HCT116 (cell line): Measurements from ENCODE around the gene TMEM176B. TPM values are rescaled to one million over a fixed set of nuclear protein-coding genes. Genes with fewer than 3 reads are reported as not detected.

Experiments used
- ATAC-seq: fragments of 200-7000 bp; cut with Tn5 transposase; 2 replicates; pipeline ENCODE4 v1.9.1; 2020; ENCODE audit warnings: mild to moderate bottlenecking, moderate library complexity
- BruUV-seq: library from RNA; stranded (reverse); fragments of 400-500 nt; replicated peaks from 2 replicates; lab custom pipeline; 2021; lab: Mats Ljungman, UMichigan
- CTCF ChIA-PET: fragments of 300-600 bp; sonication (Branson Sonifier 250); formaldehyde crosslinking; loops from one replicate; lab custom pipeline; 2021; ENCODE audit warnings: antibody characterized with exemption; lab: Charles Lee
- POLR2A ChIA-PET: fragments of 300-600, 350-600 bp; sonication (Branson Sonifier 250); formaldehyde crosslinking; loops from one replicate; lab custom pipeline; 2021; ENCODE audit warnings: antibody characterized with exemption; lab: Charles Lee
- RAD21 ChIA-PET, 2 experiments: fragments of 300-600 bp; sonication (Branson Sonifier 250); formaldehyde crosslinking; loops; one replicate each; lab custom pipeline; 2023; ENCODE audit warnings: low total read pairs in 2 of 2; ENCODE audit not compliant: uncharacterized antibody in 2 of 2, unreplicated experiment in 2 of 2, low non-redundant PET in 1 of 2; lab: Charles Lee
- DNase-seq: peaks from one replicate; pipeline ENCODE4 v3.0.0-alpha.2; 2010; ENCODE audit warnings: low read depth, low spot score
- H2AFZ ChIP-seq: fragments of 200-600 bp; shearing (Covaris generic), sonication (generic); 2 replicates; pipeline ENCODE4 v1.6.1; 2017; ENCODE audit warnings: low read depth, mixed run types, mixed read lengths, antibody characterized with exemption, low read length; ENCODE audit not compliant: poor library complexity, severe bottlenecking
- H3K27ac ChIP-seq: 2 replicates; pipeline ENCODE4 v1.5.1; 2012; ENCODE audit warnings: low read depth, low read length
- H3K27me3 ChIP-seq: fragments of 200-600 bp; sonication (generic); 2 replicates; pipeline ENCODE4 v1.6.1; 2016; ENCODE audit warnings: mixed run types, low read length, mixed read lengths; ENCODE audit not compliant: insufficient read depth
- H3K36me3 ChIP-seq, 2 experiments: fragments of 200-500 bp in 1 of 2; fragments of 200-600 bp in 1 of 2; sonication (Bioruptor generic) in 1 of 2; sonication (generic) in 1 of 2; 2 replicates each; pipeline versions ENCODE4 v1.5.1 to v1.6.1; 2014 to 2016; ENCODE audit warnings: low read length in 2 of 2, inconsistent platforms in 1 of 2, mixed read lengths in 1 of 2, mixed run types in 1 of 2; ENCODE audit not compliant: insufficient read depth in 2 of 2, control insufficient read depth in 1 of 2
- H3K4me1 ChIP-seq, 2 experiments: fragments of 200-600 bp in 1 of 2; sonication (generic) in 1 of 2; 2 replicates each; pipeline versions ENCODE4 v1.5.1 to v1.6.1; 2012 to 2017; ENCODE audit warnings: low read length in 2 of 2, inconsistent platforms in 1 of 2, mild to moderate bottlenecking in 1 of 2, mixed read lengths in 1 of 2, mixed run types in 1 of 2, moderate library complexity in 1 of 2; ENCODE audit not compliant: insufficient read depth in 2 of 2, control insufficient read depth in 1 of 2
- H3K4me2 ChIP-seq: fragments of 200-600 bp; sonication (generic); 2 replicates; pipeline ENCODE4 v1.6.1; 2017; ENCODE audit warnings: mixed run types, low read length, mixed read lengths
- H3K4me3 ChIP-seq, 2 experiments: fragments of 200-600 bp in 1 of 2; sonication (generic) in 1 of 2; replicated peaks in 1 of 2; 2 replicates each; pipeline ENCODE4 v1.5.1; 2011 to 2016; ENCODE audit warnings: low read length in 2 of 2, control low read depth in 1 of 2, low read depth in 1 of 2, mild to moderate bottlenecking in 1 of 2, mixed read lengths in 1 of 2, mixed run types in 1 of 2
- H3K79me2 ChIP-seq: fragments of 200-600 bp; sonication (generic); 2 replicates; pipeline ENCODE4 v1.6.1; 2017; ENCODE audit warnings: mild to moderate bottlenecking, mixed run types, low read length, moderate library complexity, mixed read lengths; ENCODE audit not compliant: insufficient read depth
- H3K9ac ChIP-seq: fragments of 200-600 bp; sonication (generic); 2 replicates; pipeline ENCODE4 v1.6.1; 2016; ENCODE audit warnings: low read length, mixed read lengths
- H3K9me2 ChIP-seq: fragments of 200-600 bp; sonication (generic), shearing (Covaris generic); 2 replicates; pipeline ENCODE4 v1.6.1; 2017; ENCODE audit warnings: mixed run types, mild to moderate bottlenecking, moderate library complexity; ENCODE audit not compliant: insufficient read depth
- H3K9me3 ChIP-seq, 2 experiments: fragments of 200-500 bp in 1 of 2; fragments of 200-600 bp in 1 of 2; sonication (Bioruptor generic) in 1 of 2; sonication (generic) in 1 of 2; 2 replicates each; pipeline ENCODE4 v1.6.1; 2014 to 2017; ENCODE audit warnings: low read length in 2 of 2, mixed read lengths in 2 of 2, inconsistent platforms in 1 of 2, low read depth in 1 of 2, mild to moderate bottlenecking in 1 of 2, mixed run types in 1 of 2, moderate library complexity in 1 of 2; ENCODE audit not compliant: control insufficient read depth in 1 of 2, insufficient read depth in 1 of 2
- H4K20me1 ChIP-seq: fragments of 200-600 bp; sonication (generic), shearing (Covaris generic); 2 replicates; pipeline ENCODE4 v1.6.1; 2017; ENCODE audit warnings: mixed run types, mild to moderate bottlenecking, moderate library complexity; ENCODE audit not compliant: insufficient read depth
- CTCF ChIP-seq, 3 experiments: fragments of 200-600 bp in 1 of 3; sonication (generic) in 1 of 3; IDR thresholded peaks in 2 of 3; conservative IDR thresholded peaks in 1 of 3; 2 replicates each; pipeline ENCODE4 v1.5.1; 2012 to 2017; ENCODE audit warnings: low read depth in 2 of 3, low read length in 2 of 3, antibody characterized with exemption in 1 of 3, borderline replicate concordance in 1 of 3, control low read depth in 1 of 3, mild to moderate bottlenecking in 1 of 3, mixed read lengths in 1 of 3, mixed run types in 1 of 3, moderate library complexity in 1 of 3; ENCODE audit not compliant: insufficient read depth in 1 of 3
- EGR1 ChIP-seq: IDR thresholded peaks from 2 replicates; pipeline ENCODE4 v1.6.1; 2012; ENCODE audit warnings: low read depth
- EZH2 ChIP-seq: fragments of 200-600 bp; sonication (generic); IDR thresholded peaks from 2 replicates; pipeline ENCODE4 v1.6.1; 2017; ENCODE audit warnings: antibody characterized with exemption, mixed run types
- FOSL1 ChIP-seq: IDR thresholded peaks from 2 replicates; pipeline ENCODE4 v1.6.1; 2012; ENCODE audit warnings: low read depth
- RAD21 ChIP-seq: IDR thresholded peaks from 2 replicates; pipeline ENCODE4 v1.6.1; 2012; ENCODE audit warnings: low read depth, mild to moderate bottlenecking
- SRF ChIP-seq: IDR thresholded peaks from 2 replicates; pipeline ENCODE4 v1.6.1; 2012; ENCODE audit warnings: low read depth
- TCF7L2 ChIP-seq: IDR thresholded peaks from 2 replicates; pipeline ENCODE4 v1.7.0; 2011; ENCODE audit warnings: borderline replicate concordance, inconsistent platforms; ENCODE audit not compliant: insufficient read depth, insufficient read length; ENCODE audit errors: extremely low read depth
- YY1 ChIP-seq: IDR thresholded peaks from 2 replicates; pipeline ENCODE4 v1.6.1; 2011; ENCODE audit warnings: low read length, low read depth, moderate library complexity, mild to moderate bottlenecking; ENCODE audit not compliant: insufficient replicate concordance; ENCODE audit errors: extremely low read depth
- intact Hi-C: fragments of 100-400 bp; cut with micrococcal nuclease; formaldehyde crosslinking; loops from 2 replicates; pipeline ENCODE4 v1.10.0; 2022
- total RNA-seq: library from RNA; stranded (reverse); gene quantifications from one replicate; pipeline ENCODE4 v1.2.1, GENCODE V29; 2021; ENCODE audit not compliant: unreplicated experiment

Gene TMEM176B
- total RNA-seq, 1 experiment from 2014 or later, result 0.42 TPM

DNA sequence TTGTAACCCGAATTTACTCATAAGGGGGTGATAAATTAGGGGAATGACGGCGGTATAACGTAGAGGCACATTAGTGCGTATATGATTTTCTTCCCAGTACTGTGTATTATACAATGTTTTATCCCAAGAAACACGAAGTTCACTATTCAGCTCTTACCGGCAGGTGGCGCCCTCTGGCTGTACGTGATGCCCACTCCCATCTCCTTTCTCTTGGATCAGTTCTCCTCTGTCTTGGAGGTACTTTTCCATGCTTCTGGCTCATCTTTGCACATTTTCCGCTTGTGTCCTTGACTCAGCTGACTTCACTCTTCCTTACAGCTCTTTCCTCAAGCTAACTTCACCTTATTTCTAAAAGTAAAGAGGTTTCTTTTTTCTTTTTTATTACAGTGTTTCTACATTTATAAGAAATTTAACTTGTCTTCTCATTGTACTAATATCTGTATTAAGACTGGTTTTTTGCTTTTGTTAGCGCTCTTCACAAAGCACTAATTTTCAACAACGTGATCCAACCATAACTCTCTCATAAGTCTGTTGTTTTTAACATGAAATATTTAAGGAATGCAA is 21.3 kb downstream of the TMEM176B start:
- H3K9me3 ChIP-seq, result no peaks in the 10 kb centered on the region
- ChIA-PET RAD21 (no interaction called here), CTCF (interaction anchor here (0.6 to 1.0 kb wide), 8 partner anchors 9 to 231 kb away, joined by 3 to 6 read pairs (median 4); no protein-coding TSS in a partner anchor), POLR2A (no interaction called here)
- H3K9ac ChIP-seq, result no peak overlapping the region
- no peak overlapping the region for H3K27ac ChIP-seq
- 0 out of 2 replicates have a peak, but pooled peaks cover 8% of the 10 kb centered on the region for H3K27me3 ChIP-seq
- peak; percentile 87 for TF ChIP-seq RAD21
- TF ChIP-seq EZH2, result no peak
- no peak for TF ChIP-seq YY1
- TF ChIP-seq CTCF (IDR thresholded peaks at IDR 0.05 in 2 of 3, conservative IDR thresholded peaks at IDR 0.05 in 1 of 3; ENCODE audit: borderline replicate concordance in 1 of 3, insufficient read depth in 1 of 3, low read depth in 2 of 3, low read length in 2 of 3), result peak; percentile 77 to 93 (median 93)
- no peak for TF ChIP-seq EGR1
- TF ChIP-seq TCF7L2, result no peak
- TF ChIP-seq SRF, result no peak
- no peak for TF ChIP-seq FOSL1
- BruUV-seq, result no TSS peak
- H3K79me2 ChIP-seq, result no peaks in the 10 kb centered on the region
- H3K4me1 ChIP-seq, result peaks cover 0 to 4% of the 10 kb centered on the region in 2 experiments; a peak in 2 of 4 replicates
- no peaks in the 10 kb centered on the region for H3K9me2 ChIP-seq
- peak overlapping the region; percentile 60 for H3K4me2 ChIP-seq
- H2AFZ ChIP-seq, result peak overlapping the region; percentile 79
- H3K4me3 ChIP-seq, result peak overlapping the region in 1 of 2 experiments; percentile 34; a peak in 1 of 4 replicates
- no peaks in the 10 kb centered on the region for H3K36me3 ChIP-seq
- H4K20me1 ChIP-seq, result no peaks in the 10 kb centered on the region
- DNase-seq (peak; percentile 68), ATAC-seq (peak; percentile 95)
- intact Hi-C loops, result loop anchor here (5.0 to 10.0 kb wide), 4 partner anchors 98 to 393 kb away; no protein-coding TSS in a partner anchor
